ENCODE results near the gene GATA3. TPM values are rescaled to one million over a fixed set of nuclear protein-coding genes. Genes with fewer than 3 reads are reported as not detected.

The GATA3 gene
- total RNA-seq, 2 donors from 2014 or later = 10.4 to 19.9 TPM

DNA sequence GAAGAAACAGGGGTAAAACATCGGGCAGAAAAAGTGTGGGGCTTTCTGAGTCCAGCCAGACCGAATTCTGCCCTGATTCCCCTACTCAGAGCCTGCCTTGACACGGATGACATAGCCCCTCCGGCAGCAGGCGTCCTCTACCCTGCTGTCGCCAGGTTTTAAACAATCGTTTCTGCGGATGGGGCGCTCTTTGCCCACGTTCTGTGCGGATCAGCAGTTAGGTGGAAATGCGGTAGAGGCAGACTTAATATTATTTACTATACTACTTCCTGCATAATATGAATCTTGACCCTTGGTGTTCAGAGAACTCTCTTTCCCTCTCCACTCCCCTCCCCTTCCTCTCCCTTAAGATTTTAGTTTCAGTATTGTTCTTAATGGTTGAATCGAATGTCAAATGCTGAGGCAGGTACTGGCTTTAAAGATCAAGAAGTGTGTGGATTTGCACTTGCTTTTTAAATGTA, 2.4 kb downstream of the GATA3 start:
- Histone ChIP-seq H3K9me3 (no peaks in the 10 kb centered on the region), H3K4me3 (peak overlapping the region; percentile 47 to 59), H3K27ac (peak overlapping the region; percentile 68 to 75), H3K27me3 (replicated peaks; ENCODE audit: insufficient read depth) (peaks cover 6% of the 10 kb centered on the region), H3K36me3 (no peaks in the 10 kb centered on the region), H3K4me1 (replicated peaks) (no peaks in the 10 kb centered on the region)
- intact Hi-C loops (cut with DNase I) = no loop called here
- TF ChIP-seq POLR2AphosphoS5 (IDR thresholded peaks at IDR 0.05) (no peak), POLR2A (IDR thresholded peaks at IDR 0.05) (no peak)
- TF ChIP-seq, protein P1, sequence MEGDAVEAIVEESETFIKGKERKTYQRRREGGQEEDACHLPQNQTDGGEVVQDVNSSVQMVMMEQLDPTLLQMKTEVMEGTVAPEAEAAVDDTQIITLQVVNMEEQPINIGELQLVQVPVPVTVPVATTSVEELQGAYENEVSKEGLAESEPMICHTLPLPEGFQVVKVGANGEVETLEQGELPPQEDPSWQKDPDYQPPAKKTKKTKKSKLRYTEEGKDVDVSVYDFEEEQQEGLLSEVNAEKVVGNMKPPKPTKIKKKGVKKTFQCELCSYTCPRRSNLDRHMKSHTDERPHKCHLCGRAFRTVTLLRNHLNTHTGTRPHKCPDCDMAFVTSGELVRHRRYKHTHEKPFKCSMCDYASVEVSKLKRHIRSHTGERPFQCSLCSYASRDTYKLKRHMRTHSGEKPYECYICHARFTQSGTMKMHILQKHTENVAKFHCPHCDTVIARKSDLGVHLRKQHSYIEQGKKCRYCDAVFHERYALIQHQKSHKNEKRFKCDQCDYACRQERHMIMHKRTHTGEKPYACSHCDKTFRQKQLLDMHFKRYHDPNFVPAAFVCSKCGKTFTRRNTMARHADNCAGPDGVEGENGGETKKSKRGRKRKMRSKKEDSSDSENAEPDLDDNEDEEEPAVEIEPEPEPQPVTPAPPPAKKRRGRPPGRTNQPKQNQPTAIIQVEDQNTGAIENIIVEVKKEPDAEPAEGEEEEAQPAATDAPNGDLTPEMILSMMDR (IDR thresholded peaks at IDR 0.05) = no peak
- DNase-seq (ENCODE audit: low spot score) = no peak
- 39% methylated on average over 13 of the region's 13 CpGs for WGBS

DNA sequence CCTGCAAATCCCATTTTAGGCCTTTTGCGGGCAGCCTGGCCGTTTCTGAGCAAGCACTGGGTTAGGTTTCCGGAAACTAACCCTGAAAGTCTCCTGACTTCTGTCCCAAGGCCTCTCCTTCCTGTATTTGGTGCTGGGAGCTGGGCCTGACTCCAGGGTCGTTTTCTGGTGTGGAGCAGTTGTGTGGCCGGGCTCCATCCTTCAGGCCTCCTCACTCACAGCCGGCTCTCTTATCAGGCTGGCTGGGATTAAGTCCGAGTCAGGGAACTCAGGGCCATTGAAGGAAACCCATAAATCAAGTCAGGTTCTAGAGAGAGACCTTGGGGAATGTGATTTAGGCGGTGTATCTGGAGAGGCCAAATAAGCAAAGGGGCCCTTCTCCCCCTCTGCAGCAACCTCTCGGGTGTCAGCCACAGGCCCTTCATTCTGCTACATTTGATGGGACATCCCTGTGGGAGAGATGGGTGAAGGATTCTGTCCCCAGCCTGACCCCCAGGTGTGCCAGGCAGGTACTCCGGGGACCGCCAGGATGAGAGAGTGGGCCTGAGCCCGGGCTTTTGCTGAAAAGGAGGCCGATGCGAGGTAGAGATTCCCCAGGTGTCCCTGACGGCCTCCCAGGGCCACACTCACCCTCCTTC, 3.3 kb downstream of the GATA3 start:
- TF ChIP-seq, protein P1 (IDR thresholded peaks at IDR 0.05) = no peak
- TF ChIP-seq POLR2A (IDR thresholded peaks at IDR 0.05) (no peak), POLR2AphosphoS5 (IDR thresholded peaks at IDR 0.05) (no peak)
- Histone ChIP-seq H3K36me3 (no peaks in the 10 kb centered on the region), H3K9me3 (no peaks in the 10 kb centered on the region), H3K4me1 (replicated peaks) (peaks cover 4% of the 10 kb centered on the region), H3K27ac (peak overlapping the region; percentile 68 to 75), H3K27me3 (replicated peaks; ENCODE audit: insufficient read depth) (no peaks in the 10 kb centered on the region), H3K4me3 (peak overlapping the region; percentile 47 to 59)
- WGBS = 39% methylated on average over 15 of the region's 15 CpGs
- intact Hi-C loops (cut with DNase I) = no loop called here
- no peak for DNase-seq (ENCODE audit: low spot score)

DNA sequence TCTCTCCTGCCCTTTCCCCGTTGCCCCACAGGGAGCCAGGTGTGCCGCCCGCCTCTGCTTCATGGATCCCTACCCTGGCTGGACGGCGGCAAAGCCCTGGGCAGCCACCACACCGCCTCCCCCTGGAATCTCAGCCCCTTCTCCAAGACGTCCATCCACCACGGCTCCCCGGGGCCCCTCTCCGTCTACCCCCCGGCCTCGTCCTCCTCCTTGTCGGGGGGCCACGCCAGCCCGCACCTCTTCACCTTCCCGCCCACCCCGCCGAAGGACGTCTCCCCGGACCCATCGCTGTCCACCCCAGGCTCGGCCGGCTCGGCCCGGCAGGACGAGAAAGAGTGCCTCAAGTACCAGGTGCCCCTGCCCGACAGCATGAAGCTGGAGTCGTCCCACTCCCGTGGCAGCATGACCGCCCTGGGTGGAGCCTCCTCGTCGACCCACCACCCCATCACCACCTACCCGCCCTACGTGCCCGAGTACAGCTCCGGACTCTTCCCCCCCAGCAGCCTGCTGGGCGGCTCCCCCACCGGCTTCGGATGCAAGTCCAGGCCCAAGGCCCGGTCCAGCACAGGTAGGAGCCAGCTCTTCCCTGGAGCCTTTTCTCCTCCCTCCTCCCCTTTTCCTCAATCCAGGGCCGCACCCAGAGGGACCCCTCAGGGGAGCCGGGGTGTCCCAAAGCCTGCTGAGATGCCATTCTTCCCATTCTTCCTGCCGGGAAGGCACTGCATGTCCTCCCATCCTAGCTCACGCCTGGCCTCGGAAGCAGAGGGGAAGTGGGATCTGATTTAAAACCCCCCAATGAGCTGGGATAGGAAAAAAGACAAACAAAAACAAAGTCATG, 4.0 kb downstream of the GATA3 start:
- 47% methylated on average over 45 of the region's 45 CpGs for WGBS
- peak overlapping the region; percentile 47 to 59 for H3K4me3 ChIP-seq
- no peaks in the 10 kb centered on the region for H3K27me3 ChIP-seq (replicated peaks; ENCODE audit: insufficient read depth)
- no peaks in the 10 kb centered on the region for H3K36me3 ChIP-seq
- peak overlapping the region; percentile 68 to 75 for H3K27ac ChIP-seq
- intact Hi-C loops (cut with DNase I) = no loop called here
- DNase-seq (ENCODE audit: low spot score) = no peak
- TF ChIP-seq POLR2A (IDR thresholded peaks at IDR 0.05) = no peak
- no peaks in the 10 kb centered on the region for H3K9me3 ChIP-seq
- H3K4me1 ChIP-seq (replicated peaks) = peaks cover 4% of the 10 kb centered on the region

DNA sequence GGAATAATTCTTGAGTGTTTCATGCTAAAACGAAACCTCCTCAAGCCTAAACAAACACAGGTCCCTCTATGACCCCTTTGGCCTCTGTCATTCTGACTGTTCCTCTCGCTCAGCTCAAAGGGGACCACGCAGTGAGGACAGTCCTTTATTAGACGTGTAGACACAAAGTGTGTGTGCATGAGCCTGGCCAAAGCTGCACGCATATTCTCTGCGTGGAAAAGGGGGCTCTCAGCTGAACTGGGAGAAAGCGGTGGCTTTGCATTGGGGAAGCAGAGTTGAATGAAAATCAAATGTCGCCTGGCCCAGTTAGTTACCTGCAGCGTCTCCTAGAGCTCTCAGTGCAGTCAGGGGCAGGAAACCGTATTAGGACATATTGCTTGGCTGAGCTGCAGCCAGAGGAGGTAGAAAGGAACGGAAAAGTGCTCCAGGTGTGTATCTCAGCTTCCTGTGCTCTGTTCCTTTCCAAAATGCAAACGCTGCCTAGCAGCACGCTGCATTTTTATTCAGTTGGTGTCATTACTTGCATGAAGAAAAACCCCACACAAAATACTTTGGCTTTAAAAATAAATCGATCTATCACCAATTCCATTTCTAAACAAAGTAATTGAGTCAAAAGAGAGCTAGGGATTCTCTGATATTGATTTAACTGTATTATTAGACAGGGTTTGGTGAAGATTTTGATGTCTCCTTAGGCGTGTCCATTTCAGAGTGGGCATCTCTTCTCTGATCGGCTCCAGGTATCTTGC, 4.9 kb downstream of the GATA3 start:
- intact Hi-C loops (cut with DNase I) = no loop called here
- peak overlapping the region; percentile 4 to 59 for H3K4me3 ChIP-seq

More for the DNA sequence above, 4.9 kb downstream of the GATA3 start:
- no peaks in the 10 kb centered on the region for H3K27me3 ChIP-seq (replicated peaks; ENCODE audit: insufficient read depth)
- peaks cover 4% of the 10 kb centered on the region for H3K4me1 ChIP-seq (replicated peaks)
- WGBS = 49% methylated on average over 16 of the region's 16 CpGs
- no peaks in the 10 kb centered on the region for H3K36me3 ChIP-seq
- H3K27ac ChIP-seq = peak overlapping the region; percentile 68 to 75
- TF ChIP-seq POLR2AphosphoS5 (IDR thresholded peaks at IDR 0.05) (no peak), POLR2A (IDR thresholded peaks at IDR 0.05) (no peak)
- TF ChIP-seq, protein P1 (IDR thresholded peaks at IDR 0.05) = no peak
- no peak for DNase-seq (ENCODE audit: low spot score)
- no peaks in the 10 kb centered on the region for H3K9me3 ChIP-seq

Measured in prostate gland (tissue), 2 donors.